Upper lobe of left lung (tissue), 4 donors: ENCODE results near the gene DHRS12.

ENCODE experiments used
- CTCF ChIP-seq, 6 experiments: fragments of 450-650 bp in 4 of 6; fragments of 200-600 bp in 2 of 6; sonication (generic) in 2 of 6; IDR thresholded peaks; one replicate each; pipeline ENCODE4 v1.5.1; 2016 to 2019; ENCODE audit warnings: antibody characterized with exemption in 6 of 6
- EP300 ChIP-seq, 4 donors: sonication (generic); formaldehyde crosslinking; IDR thresholded peaks; one replicate each; pipeline ENCODE4 v1.5.1; 2017; ENCODE audit warnings: antibody characterized with exemption in 4 of 4, control low read depth in 2 of 4

- TF ChIP-seq CTCF (IDR thresholded peaks at IDR 0.05) (no peak), EP300 (IDR thresholded peaks at IDR 0.05) (no peak)
These were observed 21.2 kb upstream of the DHRS12 start for GRCh38 chr13:51825165-51825592.
